ENCODE measurements around the gene AMBP.

AMBP gene

GRCh38 chr9:114112778-114113584 lies 34.9 kb upstream of the AMBP start:
- DNase-seq, result no peak

DNA sequence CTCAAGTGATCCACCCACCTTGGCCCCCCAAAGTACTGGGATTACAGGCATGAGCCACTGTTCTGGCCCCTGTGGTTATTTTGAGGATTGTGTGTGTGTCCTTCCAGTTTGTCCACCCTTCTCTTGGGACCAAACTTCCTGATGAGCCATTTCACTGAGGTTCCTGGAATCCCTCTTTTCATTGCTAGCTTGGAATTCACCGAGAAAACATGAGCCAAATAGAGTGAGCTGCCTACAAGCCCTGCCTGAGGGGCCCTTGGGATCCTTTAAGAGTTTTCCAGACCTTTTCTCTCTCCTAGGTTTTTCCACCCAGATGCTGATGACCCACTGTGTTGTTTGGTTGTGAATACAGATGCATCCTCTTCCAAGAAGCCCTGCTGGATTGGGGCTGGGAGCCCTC lies 34.2 kb upstream of the AMBP start:
- DNase-seq, result no peak

GRCh38 chr9:114110180-114110579 lies 32.1 kb upstream of the AMBP start:
- DNase-seq, result no peak

- no peak for DNase-seq
Observed at GRCh38 chr9:114109124-114109523, 31.0 kb upstream of the AMBP start.

DNA sequence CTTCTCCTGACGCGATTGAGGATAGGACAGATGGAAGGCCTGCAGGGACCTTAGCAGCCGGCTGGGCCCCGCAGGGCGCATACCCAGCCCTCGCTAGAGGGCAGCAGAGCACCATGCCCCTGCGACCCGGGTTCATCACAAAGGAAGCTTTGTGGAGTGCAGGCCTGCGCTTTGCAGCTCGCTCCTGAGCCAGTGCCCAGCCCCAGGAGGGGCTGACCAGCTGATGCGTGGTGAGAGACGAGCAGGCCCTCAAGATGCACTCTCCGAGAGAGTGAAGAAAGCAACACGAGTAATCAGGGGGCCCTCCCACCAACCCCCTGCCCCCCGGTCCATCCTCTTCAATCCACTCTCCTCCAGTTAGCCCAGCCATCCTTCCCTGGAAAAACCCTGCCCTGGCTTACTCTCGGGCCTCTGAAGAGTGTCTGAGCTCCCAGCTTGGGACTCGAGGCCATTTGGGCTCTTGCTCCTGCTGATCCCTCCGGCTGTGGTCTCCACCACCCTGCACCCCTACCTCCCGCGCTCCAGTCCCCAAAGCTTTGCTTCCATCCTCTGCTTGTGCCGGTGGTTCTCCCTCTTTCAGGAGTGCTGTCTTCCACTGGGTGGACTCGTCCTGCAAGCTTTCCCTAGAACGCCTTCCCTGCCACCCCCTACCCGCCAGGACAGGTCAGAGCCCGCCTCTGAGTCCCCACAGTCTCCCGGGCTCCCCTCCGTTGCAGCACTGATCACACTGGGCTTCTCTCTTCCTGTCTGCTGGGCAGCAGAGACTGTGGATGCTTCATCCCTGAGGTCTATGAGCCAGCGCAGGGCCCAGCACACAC lies 30.1 kb upstream of the AMBP start:
- DNase-seq, result peak; percentile 22

DNA sequence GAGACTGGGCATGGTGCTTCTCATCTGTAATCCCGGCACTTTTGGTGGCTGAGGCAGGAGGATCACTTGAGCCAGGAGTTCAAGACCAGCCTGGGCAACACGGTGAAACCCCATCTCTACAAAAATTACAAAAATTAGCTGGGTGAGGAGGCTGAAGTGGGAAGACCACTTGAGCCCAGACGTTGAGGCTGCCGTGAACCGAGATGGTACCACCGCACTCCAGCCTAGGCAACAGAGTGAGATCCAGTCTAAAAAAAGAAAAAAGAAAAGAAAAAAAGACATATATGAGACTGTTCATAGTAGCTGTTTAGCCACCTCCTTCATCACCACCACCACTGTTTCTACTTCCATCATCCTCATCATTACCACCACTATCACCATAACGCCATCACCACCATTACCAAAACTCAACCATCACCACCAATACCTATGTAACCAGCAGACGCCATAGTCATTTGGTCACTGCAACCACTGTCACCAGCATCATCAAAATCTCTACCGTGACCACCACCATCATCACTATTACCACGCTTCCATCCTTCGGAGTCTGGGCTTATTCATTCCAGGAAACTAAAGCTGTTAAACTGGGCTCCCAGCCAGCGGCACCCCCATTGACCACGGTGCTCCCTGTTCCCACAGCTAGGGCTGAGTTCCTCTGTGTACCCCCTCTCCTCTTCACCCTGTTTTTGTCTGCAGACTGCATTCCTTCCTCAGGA lies 29.3 kb upstream of the AMBP start:
- DNase-seq, result no peak

DNA sequence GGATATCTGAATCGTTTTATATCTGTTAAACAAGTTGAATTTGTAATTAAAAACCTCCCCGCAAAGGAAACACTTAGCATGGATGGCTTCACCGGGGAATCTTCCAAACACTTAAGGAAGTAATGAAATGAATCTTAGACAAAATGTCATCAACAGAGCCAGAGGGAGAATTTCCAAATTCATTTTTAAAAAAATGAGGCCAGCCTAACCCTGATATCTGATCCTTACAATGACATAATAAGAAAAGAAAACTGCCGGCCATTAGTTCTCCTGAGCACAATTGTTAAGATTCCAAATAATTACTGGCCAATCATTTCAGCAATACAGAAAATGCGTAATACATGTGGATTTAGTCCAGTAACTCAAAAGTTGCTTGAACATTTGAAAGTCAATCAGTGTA lies 27.1 kb upstream of the AMBP start:
- no peak for DNase-seq

GRCh38 chr9:114102484-114102883 lies 24.4 kb upstream of the AMBP start:
- no peak for DNase-seq

GRCh38 chr9:114100536-114100935 lies 22.4 kb upstream of the AMBP start:
- no peak for DNase-seq

- DNase-seq, result no peak
Observed at GRCh38 chr9:114099669-114100270, 21.7 kb upstream of the AMBP start.

DNA sequence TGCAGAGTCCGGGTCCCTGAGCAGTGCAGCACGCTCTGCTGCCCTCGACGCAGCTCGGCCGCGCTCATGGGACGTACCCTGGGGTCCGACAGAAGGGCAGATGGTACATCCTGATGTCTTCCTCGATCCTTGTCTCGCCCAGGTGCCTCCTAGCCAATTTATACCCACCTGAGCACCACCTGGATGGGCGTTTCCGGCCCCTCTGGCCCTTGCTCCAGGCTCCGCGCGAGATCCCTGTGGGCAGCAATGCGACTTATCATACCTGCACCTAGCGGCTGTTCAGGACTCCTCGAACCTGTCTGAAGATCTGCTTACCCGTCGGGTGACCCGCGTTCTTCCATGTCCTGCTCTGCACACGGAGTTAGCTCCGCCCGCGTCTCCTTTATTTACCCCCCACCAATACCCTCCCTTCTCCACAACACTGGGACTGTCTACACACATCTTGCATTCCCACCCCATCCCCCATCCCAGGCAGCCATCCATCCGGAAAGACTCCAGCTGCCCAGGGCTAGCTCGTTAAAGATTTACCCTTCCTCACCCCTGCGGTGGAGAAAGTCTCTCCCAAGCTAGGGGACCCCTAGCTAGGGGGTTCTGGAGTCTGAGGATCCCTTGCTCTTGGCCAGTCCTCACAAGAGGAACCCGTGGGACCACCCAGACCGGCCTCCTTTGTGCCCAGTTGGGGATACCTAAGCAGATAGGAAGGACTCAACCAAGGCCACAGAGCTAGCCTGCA lies 21.0 kb upstream of the AMBP start, which contains the start of gene KIF12:
KIF12 (minus strand) TSS at position 357 of the 733 bp plus-strand sequence; CDS start at position 341, 16 bp downstream.
- DNase-seq, result no peak

DNA sequence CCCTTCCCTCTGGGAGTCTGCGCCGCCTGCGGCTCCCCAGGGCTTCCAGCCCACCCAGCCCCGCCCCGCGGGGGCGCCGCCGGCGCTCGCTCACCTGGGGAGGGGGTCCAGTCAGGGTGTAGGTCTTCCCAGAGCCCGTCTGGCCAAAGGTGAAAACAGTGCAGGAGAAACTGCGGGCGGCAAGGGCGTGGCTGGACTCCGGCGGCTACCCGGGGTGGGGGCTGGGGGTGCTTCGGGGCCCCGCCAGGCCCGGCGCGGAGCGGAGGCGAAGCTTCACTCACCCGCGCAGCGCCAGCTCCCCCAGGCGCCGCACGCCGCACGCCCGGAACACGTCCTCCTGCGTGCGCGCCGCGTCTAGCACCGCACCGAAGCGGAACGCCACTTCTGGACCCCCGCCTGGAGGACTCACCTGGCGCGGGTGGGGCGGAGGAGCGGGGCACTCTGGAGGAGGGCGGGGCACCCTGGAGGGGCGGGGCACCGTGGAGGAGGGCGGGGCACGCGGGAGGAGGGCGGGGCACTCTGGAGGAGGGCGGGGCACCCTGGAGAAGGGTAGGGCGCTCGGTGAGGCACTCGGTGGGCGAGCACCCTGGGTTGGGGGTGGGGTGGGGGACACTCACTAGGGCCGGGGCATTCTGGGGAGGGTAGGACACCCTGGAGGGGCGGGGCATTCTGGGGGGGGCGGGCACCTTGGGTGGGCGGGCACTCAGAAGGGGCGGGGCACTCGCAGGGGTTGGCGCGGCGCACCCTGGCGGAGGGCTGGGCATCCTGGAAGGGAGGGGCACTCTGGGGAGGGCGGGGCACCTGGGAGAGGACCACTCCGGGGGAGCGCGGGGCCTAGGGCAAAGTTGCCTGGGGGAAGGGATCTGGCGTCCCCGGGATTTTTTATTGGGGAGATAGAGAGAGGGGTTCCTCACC lies 20.2 kb upstream of the AMBP start:
- no peak for DNase-seq

- no peak for DNase-seq
Observed at GRCh38 chr9:114097613-114098020, 19.5 kb upstream of the AMBP start.

- DNase-seq, result no peak
Observed at GRCh38 chr9:114096866-114097612, 18.9 kb upstream of the AMBP start.

- no peak for DNase-seq
Observed at GRCh38 chr9:114096041-114096511, 18.0 kb upstream of the AMBP start.

GRCh38 chr9:114094971-114095370 lies 16.9 kb upstream of the AMBP start:
- DNase-seq, result no peak

DNA sequence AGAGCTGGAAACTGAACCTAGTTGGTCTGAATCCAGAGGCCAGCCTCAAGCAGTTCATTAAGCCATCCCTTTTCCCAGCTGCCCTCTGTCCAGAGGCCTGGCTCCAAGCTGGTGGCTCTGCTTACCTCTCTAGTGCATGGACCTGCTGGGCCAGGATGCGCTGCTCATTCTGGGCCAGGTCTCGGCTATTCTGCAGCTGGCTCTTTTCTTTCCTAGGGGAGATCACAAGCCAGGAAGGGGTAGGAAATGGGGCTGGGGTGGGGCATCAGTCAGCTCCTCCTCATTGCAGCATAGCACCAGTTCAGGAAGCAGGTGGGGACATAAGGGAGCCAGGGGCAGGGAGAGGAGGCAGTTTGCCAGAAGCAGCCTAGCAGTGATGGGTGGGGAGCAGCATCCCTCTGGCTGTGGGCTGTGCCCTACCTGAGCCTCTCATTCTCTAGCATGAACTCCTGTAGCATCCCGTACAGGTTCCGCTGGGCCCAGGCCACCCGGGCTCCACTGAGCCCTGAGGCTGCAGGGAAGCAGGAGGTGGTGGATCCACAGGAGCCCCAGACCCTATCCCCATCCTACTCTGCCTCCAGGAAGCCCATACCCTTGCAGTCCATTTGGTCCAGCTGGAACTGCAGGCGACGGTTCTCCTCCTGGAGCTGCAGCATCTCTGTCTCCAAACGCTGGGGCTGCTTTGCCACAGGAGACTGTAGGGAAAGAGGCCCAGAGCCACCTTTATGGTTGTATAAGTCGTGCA lies 15.8 kb upstream of the AMBP start:
- no peak for DNase-seq

GRCh38 chr9:114093031-114093471 lies 15.0 kb upstream of the AMBP start:
- DNase-seq, result no peak

DNA sequence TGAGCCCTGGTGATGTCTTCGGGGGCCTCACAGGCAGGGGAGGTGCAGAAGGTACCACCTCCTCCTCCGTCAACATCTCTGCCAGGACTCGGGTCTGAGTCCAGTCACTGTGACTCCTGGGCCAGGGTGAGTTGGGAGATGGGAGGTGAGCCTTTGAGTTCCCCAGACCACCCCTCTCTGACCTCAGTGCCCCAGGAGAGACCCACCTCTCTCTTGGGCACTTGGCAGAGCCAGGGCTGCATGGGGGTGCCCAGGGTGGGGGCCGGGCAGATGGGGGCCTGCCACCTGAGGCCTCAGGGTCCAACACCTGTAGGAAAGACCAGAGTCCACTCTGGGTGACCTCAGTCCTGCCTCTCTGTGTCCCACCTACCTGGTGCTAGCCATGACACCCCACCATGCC lies 14.2 kb upstream of the AMBP start:
- DNase-seq, result no peak

Measured in NCI-H146 (cell line).